HepG2 (cell line): ENCODE measurements around the gene GADD45A. TPM values are rescaled to one million over a fixed set of nuclear protein-coding genes. Genes with fewer than 3 reads are reported as not detected.

ENCODE experiments used
- ARID2 ChIP-seq: sonication (generic); formaldehyde crosslinking; IDR thresholded peaks from 2 replicates; pipeline ENCODE4 v1.8.1; 2022; ENCODE audit warnings: mild to moderate bottlenecking, missing genetic modification reagents, borderline replicate concordance
- CAMTA2 ChIP-seq: sonication (generic); formaldehyde crosslinking; IDR thresholded peaks from 2 replicates; pipeline ENCODE4 v1.4.0; 2020; ENCODE audit warnings: mild to moderate bottlenecking, missing genetic modification reagents, borderline replicate concordance
- CENPX ChIP-seq: sonication (generic); formaldehyde crosslinking; IDR thresholded peaks from 2 replicates; pipeline ENCODE4 v1.9.0; 2021; ENCODE audit warnings: mild to moderate bottlenecking, missing genetic modification reagents, moderate library complexity
- JUNB ChIP-seq: sonication (generic); formaldehyde crosslinking; IDR thresholded peaks from 2 replicates; pipeline ENCODE4 v1.8.0; 2022; ENCODE audit warnings: missing genetic modification reagents, mild to moderate bottlenecking, borderline replicate concordance
- KLF12 ChIP-seq: sonication (generic); formaldehyde crosslinking; IDR thresholded peaks from 2 replicates; pipeline ENCODE4 v1.4.0; 2020; ENCODE audit warnings: missing genetic modification reagents, borderline replicate concordance
- MAF1 ChIP-seq: sonication (generic); formaldehyde crosslinking; IDR thresholded peaks from 2 replicates; pipeline ENCODE4 v1.5.0; 2020; ENCODE audit warnings: missing genetic modification reagents, borderline replicate concordance
- MED1 ChIP-seq: sonication (generic); formaldehyde crosslinking; IDR thresholded peaks from 2 replicates; pipeline ENCODE4 v1.4.0; 2020; ENCODE audit warnings: missing genetic modification reagents
- MED8 ChIP-seq: sonication (generic); formaldehyde crosslinking; IDR thresholded peaks from 2 replicates; pipeline ENCODE4 v1.8.1; 2023; ENCODE audit warnings: mild to moderate bottlenecking, missing genetic modification reagents; ENCODE audit not compliant: insufficient replicate concordance
- NAIF1 ChIP-seq: sonication (generic); formaldehyde crosslinking; IDR thresholded peaks from 2 replicates; pipeline ENCODE4 v1.5.0; 2020; ENCODE audit warnings: mild to moderate bottlenecking, missing genetic modification reagents, borderline replicate concordance
- NBN ChIP-seq: fragments of 450-650 bp; conservative IDR thresholded peaks from 2 replicates; pipeline ENCODE4 v1.6.1; 2017
- NFKBIZ ChIP-seq: IDR thresholded peaks from 2 replicates; pipeline ENCODE4 v1.6.1; 2018; ENCODE audit warnings: missing genetic modification reagents, missing compliant biosample characterization
- RARG ChIP-seq: sonication (generic); formaldehyde crosslinking; IDR thresholded peaks from 2 replicates; pipeline ENCODE4 v1.4.0; 2020; ENCODE audit warnings: low read depth, mild to moderate bottlenecking, missing genetic modification reagents
- RFXANK ChIP-seq: IDR thresholded peaks from 2 replicates; pipeline ENCODE4 v1.6.1; 2016
- SALL2 ChIP-seq: sonication (generic); formaldehyde crosslinking; IDR thresholded peaks from 2 replicates; pipeline ENCODE4 v1.8.1; 2023; ENCODE audit warnings: mild to moderate bottlenecking, missing genetic modification reagents, inconsistent platforms
- SMC3 ChIP-seq: IDR thresholded peaks from 2 replicates; pipeline ENCODE4 v1.6.1; 2011; ENCODE audit warnings: low read length, improper control_type of control experiment
- SNAI1 ChIP-seq: sonication (generic); formaldehyde crosslinking; IDR thresholded peaks from 2 replicates; pipeline ENCODE4 v1.5.0; 2020; ENCODE audit warnings: mild to moderate bottlenecking, missing genetic modification reagents, borderline replicate concordance
- ZNF547 ChIP-seq: sonication (generic); formaldehyde crosslinking; IDR thresholded peaks from 2 replicates; pipeline ENCODE4 v1.5.1; 2020; ENCODE audit warnings: mild to moderate bottlenecking, missing genetic modification reagents
- ZNF576 ChIP-seq: sonication (generic); formaldehyde crosslinking; IDR thresholded peaks from 2 replicates; pipeline ENCODE4 v1.4.0; 2020; ENCODE audit warnings: mild to moderate bottlenecking, missing genetic modification reagents
- polyA plus RNA-seq, 8 experiments: library from polyadenylated mRNA; depleted of rRNA in 3 of 8; stranded (reverse) in 7 of 8; unstranded in 1 of 8; fragments of >200 nt; fragmentation: Illumina TruSeq in 4 of 8; extraction: Trizol in 4 of 8; gene quantifications; 2 replicates each; pipeline versions ENCODE4 v1.2.1 to v1.2.3, GENCODE V29; 2011 to 2016; ENCODE audit warnings: low read depth in 4 of 8, missing spikeins in 1 of 8, mixed read lengths in 1 of 8; ENCODE audit not compliant: insufficient read depth in 1 of 8
- total RNA-seq, 5 experiments: library from RNA; depleted of rRNA; stranded (reverse); fragments of >200 nt; fragmentation: Illumina TruSeq; extraction: Trizol; gene quantifications; 2 replicates each; pipeline ENCODE4 v1.2.3, GENCODE V29; 2016; ENCODE audit warnings: low read depth in 1 of 5
- TF ChIP-seq, protein P1 (sequence below): sonication (generic); formaldehyde crosslinking; IDR thresholded peaks from 2 replicates; pipeline ENCODE4 v1.5.1; 2020; ENCODE audit warnings: mild to moderate bottlenecking, missing genetic modification reagents, borderline replicate concordance
- TF ChIP-seq, protein P2 (sequence below): sonication (generic); formaldehyde crosslinking; IDR thresholded peaks from 2 replicates; pipeline ENCODE4 v1.4.0; 2020; ENCODE audit warnings: missing genetic modification reagents
- TF ChIP-seq, protein P3 (sequence below): sonication (generic); formaldehyde crosslinking; IDR thresholded peaks from 2 replicates; pipeline ENCODE4 v1.4.0; 2020; ENCODE audit warnings: mild to moderate bottlenecking, missing genetic modification reagents

The GADD45A gene
- total and polyA plus RNA-seq, 2 of the 13 experiments (the other 11 are each of a cell fraction or from before 2014, with no cell fraction given), result 33.2 to 46.2 TPM

GRCh38 chr1:67686267-67687197, 1.5 kb downstream of the GADD45A start (continued):
- TF ChIP-seq, protein P1, sequence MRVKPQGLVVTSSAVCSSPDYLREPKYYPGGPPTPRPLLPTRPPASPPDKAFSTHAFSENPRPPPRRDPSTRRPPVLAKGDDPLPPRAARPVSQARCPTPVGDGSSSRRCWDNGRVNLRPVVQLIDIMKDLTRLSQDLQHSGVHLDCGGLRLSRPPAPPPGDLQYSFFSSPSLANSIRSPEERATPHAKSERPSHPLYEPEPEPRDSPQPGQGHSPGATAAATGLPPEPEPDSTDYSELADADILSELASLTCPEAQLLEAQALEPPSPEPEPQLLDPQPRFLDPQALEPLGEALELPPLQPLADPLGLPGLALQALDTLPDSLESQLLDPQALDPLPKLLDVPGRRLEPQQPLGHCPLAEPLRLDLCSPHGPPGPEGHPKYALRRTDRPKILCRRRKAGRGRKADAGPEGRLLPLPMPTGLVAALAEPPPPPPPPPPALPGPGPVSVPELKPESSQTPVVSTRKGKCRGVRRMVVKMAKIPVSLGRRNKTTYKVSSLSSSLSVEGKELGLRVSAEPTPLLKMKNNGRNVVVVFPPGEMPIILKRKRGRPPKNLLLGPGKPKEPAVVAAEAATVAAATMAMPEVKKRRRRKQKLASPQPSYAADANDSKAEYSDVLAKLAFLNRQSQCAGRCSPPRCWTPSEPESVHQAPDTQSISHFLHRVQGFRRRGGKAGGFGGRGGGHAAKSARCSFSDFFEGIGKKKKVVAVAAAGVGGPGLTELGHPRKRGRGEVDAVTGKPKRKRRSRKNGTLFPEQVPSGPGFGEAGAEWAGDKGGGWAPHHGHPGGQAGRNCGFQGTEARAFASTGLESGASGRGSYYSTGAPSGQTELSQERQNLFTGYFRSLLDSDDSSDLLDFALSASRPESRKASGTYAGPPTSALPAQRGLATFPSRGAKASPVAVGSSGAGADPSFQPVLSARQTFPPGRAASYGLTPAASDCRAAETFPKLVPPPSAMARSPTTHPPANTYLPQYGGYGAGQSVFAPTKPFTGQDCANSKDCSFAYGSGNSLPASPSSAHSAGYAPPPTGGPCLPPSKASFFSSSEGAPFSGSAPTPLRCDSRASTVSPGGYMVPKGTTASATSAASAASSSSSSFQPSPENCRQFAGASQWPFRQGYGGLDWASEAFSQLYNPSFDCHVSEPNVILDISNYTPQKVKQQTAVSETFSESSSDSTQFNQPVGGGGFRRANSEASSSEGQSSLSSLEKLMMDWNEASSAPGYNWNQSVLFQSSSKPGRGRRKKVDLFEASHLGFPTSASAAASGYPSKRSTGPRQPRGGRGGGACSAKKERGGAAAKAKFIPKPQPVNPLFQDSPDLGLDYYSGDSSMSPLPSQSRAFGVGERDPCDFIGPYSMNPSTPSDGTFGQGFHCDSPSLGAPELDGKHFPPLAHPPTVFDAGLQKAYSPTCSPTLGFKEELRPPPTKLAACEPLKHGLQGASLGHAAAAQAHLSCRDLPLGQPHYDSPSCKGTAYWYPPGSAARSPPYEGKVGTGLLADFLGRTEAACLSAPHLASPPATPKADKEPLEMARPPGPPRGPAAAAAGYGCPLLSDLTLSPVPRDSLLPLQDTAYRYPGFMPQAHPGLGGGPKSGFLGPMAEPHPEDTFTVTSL (CRISPR knock-in tag), result no peak
- no peak for TF ChIP-seq NFKBIZ (CRISPR knock-in tag)
- TF ChIP-seq, protein P2, sequence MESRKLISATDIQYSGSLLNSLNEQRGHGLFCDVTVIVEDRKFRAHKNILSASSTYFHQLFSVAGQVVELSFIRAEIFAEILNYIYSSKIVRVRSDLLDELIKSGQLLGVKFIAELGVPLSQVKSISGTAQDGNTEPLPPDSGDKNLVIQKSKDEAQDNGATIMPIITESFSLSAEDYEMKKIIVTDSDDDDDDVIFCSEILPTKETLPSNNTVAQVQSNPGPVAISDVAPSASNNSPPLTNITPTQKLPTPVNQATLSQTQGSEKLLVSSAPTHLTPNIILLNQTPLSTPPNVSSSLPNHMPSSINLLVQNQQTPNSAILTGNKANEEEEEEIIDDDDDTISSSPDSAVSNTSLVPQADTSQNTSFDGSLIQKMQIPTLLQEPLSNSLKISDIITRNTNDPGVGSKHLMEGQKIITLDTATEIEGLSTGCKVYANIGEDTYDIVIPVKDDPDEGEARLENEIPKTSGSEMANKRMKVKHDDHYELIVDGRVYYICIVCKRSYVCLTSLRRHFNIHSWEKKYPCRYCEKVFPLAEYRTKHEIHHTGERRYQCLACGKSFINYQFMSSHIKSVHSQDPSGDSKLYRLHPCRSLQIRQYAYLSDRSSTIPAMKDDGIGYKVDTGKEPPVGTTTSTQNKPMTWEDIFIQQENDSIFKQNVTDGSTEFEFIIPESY, result no peak
- no peak for TF ChIP-seq MAF1 (CRISPR knock-in tag)
- peak; percentile 83 for TF ChIP-seq MED8 (CRISPR knock-in tag)
- TF ChIP-seq NBN, result no peak
- TF ChIP-seq SNAI1 (CRISPR knock-in tag), result no peak
- TF ChIP-seq KLF12, result no peak; the same call in 1 of the 2 replicates
- no peak for TF ChIP-seq CENPX (CRISPR knock-in tag)
- no peak for TF ChIP-seq NAIF1 (CRISPR knock-in tag)
- peak; percentile 64; the same call in 1 of the 2 replicates for TF ChIP-seq ZNF547
- TF ChIP-seq RARG (CRISPR knock-in tag), result no peak
- no peak for TF ChIP-seq RFXANK
- TF ChIP-seq MED1 (CRISPR knock-in tag), result peak; percentile 78
- no peak for TF ChIP-seq ZNF576 (CRISPR knock-in tag)
- peak; percentile 43 for TF ChIP-seq SMC3
- TF ChIP-seq ARID2 (CRISPR knock-in tag), result no peak
- no peak for TF ChIP-seq CAMTA2 (CRISPR knock-in tag)
- TF ChIP-seq, protein P3, sequence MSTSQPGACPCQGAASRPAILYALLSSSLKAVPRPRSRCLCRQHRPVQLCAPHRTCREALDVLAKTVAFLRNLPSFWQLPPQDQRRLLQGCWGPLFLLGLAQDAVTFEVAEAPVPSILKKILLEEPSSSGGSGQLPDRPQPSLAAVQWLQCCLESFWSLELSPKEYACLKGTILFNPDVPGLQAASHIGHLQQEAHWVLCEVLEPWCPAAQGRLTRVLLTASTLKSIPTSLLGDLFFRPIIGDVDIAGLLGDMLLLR, result peak; percentile 54; the same call in 1 of the 2 replicates
- TF ChIP-seq SALL2 (CRISPR knock-in tag), result peak; percentile 47
- no peak for TF ChIP-seq JUNB (CRISPR knock-in tag)
